Prostate gland (tissue), 2 donors: ENCODE data around the gene RNF168.

ENCODE experiments used
- CTCF ChIP-seq, 4 experiments: fragments of 200-600 bp in 2 of 4; fragments of 450-650 bp in 2 of 4; sonication (generic) in 2 of 4; IDR thresholded peaks; 1 replicate in 3 of 4; 2 replicates in 1 of 4; pipeline ENCODE4 v1.5.1; 2016 to 2019; ENCODE audit warnings: antibody characterized with exemption in 4 of 4, mild to moderate bottlenecking in 2 of 4, moderate library complexity in 2 of 4
- POLR2AphosphoS5 ChIP-seq: sonication (generic); formaldehyde crosslinking; IDR thresholded peaks from one replicate; pipeline ENCODE4 v1.6.1; 2017; ENCODE audit warnings: antibody characterized with exemption

DNA sequence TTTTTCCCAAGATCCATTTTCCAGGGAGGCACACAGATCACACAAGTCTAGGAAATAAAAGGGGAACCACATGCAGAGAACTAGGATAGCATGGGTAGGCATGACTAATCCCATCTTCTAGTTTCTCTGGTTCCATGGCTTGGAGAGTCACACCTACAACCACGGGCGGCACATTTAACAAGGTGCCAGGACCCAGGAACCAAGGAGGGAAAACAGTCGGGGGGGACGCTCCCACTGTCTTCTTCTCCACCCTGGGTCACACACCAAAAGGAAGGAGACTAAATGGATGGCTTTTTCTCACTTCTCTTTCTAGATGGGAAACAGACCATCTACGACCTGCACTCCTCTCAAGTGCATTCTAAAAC, 16.1 kb upstream of the RNF168 start:
- TF ChIP-seq CTCF (IDR thresholded peaks at IDR 0.05) (no peak), POLR2AphosphoS5 (no peak)
